SJSA1 (cell line): Measurements from ENCODE around the gene STUB1. TPM values are rescaled to one million over a fixed set of nuclear protein-coding genes. Genes with fewer than 3 reads are reported as not detected.

ENCODE experiments used
- DNase-seq, 2 experiments: peaks; one replicate each; pipeline ENCODE4 v3.0.0-alpha.2; 2015 to 2020; ENCODE audit warnings: low spot score in 2 of 2, low read depth in 1 of 2
- H3K27ac ChIP-seq: fragments of 250-450 bp; sonication (Bioruptor Pico); 2 replicates; pipeline ENCODE4 v1.5.1; 2020; ENCODE audit warnings: mild to moderate bottlenecking, moderate library complexity
- H3K27me3 ChIP-seq: fragments of 250-450 bp; sonication (Bioruptor Pico); replicated peaks from 2 replicates; pipeline ENCODE4 v1.5.1; 2020; ENCODE audit warnings: mild to moderate bottlenecking, moderate library complexity
- H3K36me3 ChIP-seq: fragments of 250-450 bp; sonication (Bioruptor Pico); 2 replicates; pipeline ENCODE4 v1.5.1; 2020; ENCODE audit warnings: mild to moderate bottlenecking
- H3K4me1 ChIP-seq: fragments of 250-450 bp; sonication (Bioruptor Pico); replicated peaks from 2 replicates; pipeline ENCODE4 v1.6.1; 2021; ENCODE audit warnings: mild to moderate bottlenecking
- H3K4me3 ChIP-seq: fragments of 250-450 bp; sonication (Bioruptor Pico); 2 replicates; pipeline ENCODE4 v1.5.1; 2020; ENCODE audit warnings: mild to moderate bottlenecking
- H3K9me3 ChIP-seq: fragments of 250-450 bp; sonication (Bioruptor Pico); replicated peaks from 2 replicates; pipeline ENCODE4 v1.5.1; 2020; ENCODE audit warnings: mild to moderate bottlenecking
- total RNA-seq: library from RNA; depleted of rRNA; stranded (reverse); fragments of >200 nt; shearing (Covaris generic); gene quantifications from 2 replicates; pipeline ENCODE4 v1.2.3, GENCODE V29; 2014

Gene STUB1
- total RNA-seq, 1 experiment from 2014 or later: 150 TPM

- H3K4me3 ChIP-seq: peak within 1 kb of the TSS; percentile 81
- peaks cover 25% of the 10 kb centered on the region for H3K4me1 ChIP-seq
- peak within 1 kb of the TSS; percentile 75 for H3K27ac ChIP-seq
- DNase-seq: peak; percentile 85 to 92
- peaks cover 37% of the 10 kb centered on the region for H3K36me3 ChIP-seq
- no peaks in the 10 kb centered on the region for H3K9me3 ChIP-seq
- H3K27me3 ChIP-seq: peaks cover 4% of the 10 kb centered on the region
These were observed 31.2 kb upstream of the STUB1 start, which contains the start of gene WDR90 for GRCh38 chr16:648781-649589. WDR90 (plus strand) TSS chr16:649365; CDS start chr16:649417, 52 bp downstream.

GRCh38 chr16:649631-650030 is 30.6 kb upstream of the STUB1 start:
- H3K9me3 ChIP-seq: no peaks in the 10 kb centered on the region
- H3K27me3 ChIP-seq: peaks cover 4% of the 10 kb centered on the region
- no peak for DNase-seq
- H3K36me3 ChIP-seq: peaks cover 38% of the 10 kb centered on the region
- H3K4me3 ChIP-seq: peak overlapping the region; percentile 81
- H3K27ac ChIP-seq: peak overlapping the region; percentile 75
- peaks cover 25% of the 10 kb centered on the region for H3K4me1 ChIP-seq

GRCh38 chr16:651844-652243 is 28.4 kb upstream of the STUB1 start:
- DNase-seq: no peak
- H3K9me3 ChIP-seq: no peaks in the 10 kb centered on the region
- peaks cover 25% of the 10 kb centered on the region for H3K4me1 ChIP-seq
- H3K36me3 ChIP-seq: peaks cover 57% of the 10 kb centered on the region
- H3K27me3 ChIP-seq: no peaks in the 10 kb centered on the region
- no peak overlapping the region for H3K4me3 ChIP-seq
- no peak overlapping the region for H3K27ac ChIP-seq

- H3K27me3 ChIP-seq: no peaks in the 10 kb centered on the region
- H3K9me3 ChIP-seq: no peaks in the 10 kb centered on the region
- peaks cover 25% of the 10 kb centered on the region for H3K4me1 ChIP-seq
- peaks cover 66% of the 10 kb centered on the region for H3K36me3 ChIP-seq
- no peak overlapping the region for H3K4me3 ChIP-seq
- no peak overlapping the region for H3K27ac ChIP-seq
- no peak for DNase-seq
These were observed 27.5 kb upstream of the STUB1 start for GRCh38 chr16:652454-653305.

- H3K27me3 ChIP-seq: no peaks in the 10 kb centered on the region
- peaks cover 12% of the 10 kb centered on the region for H3K4me1 ChIP-seq
- no peaks in the 10 kb centered on the region for H3K9me3 ChIP-seq
- no peak overlapping the region for H3K27ac ChIP-seq
- no peak for DNase-seq
- no peak overlapping the region for H3K4me3 ChIP-seq
- H3K36me3 ChIP-seq: peaks cover 73% of the 10 kb centered on the region
These were observed 26.2 kb upstream of the STUB1 start for GRCh38 chr16:654034-654433.

GRCh38 chr16:657487-657886 is 22.7 kb upstream of the STUB1 start:
- Histone ChIP-seq H3K27me3 (no peaks in the 10 kb centered on the region), H3K36me3 (peaks cover 70% of the 10 kb centered on the region), H3K4me1 (no peaks in the 10 kb centered on the region), H3K4me3 (no peak overlapping the region), H3K9me3 (no peaks in the 10 kb centered on the region), H3K27ac (no peak overlapping the region)
- DNase-seq: no peak

- Histone ChIP-seq H3K4me3 (no peak overlapping the region), H3K27ac (no peak overlapping the region), H3K4me1 (no peaks in the 10 kb centered on the region), H3K36me3 (peaks cover 59% of the 10 kb centered on the region), H3K27me3 (no peaks in the 10 kb centered on the region), H3K9me3 (no peaks in the 10 kb centered on the region)
- DNase-seq: no peak
These were observed 21.3 kb upstream of the STUB1 start for GRCh38 chr16:658679-659571.

- no peak overlapping the region for H3K27ac ChIP-seq
- no peaks in the 10 kb centered on the region for H3K4me1 ChIP-seq
These were observed 20.6 kb upstream of the STUB1 start for GRCh38 chr16:659618-660017.

GRCh38 chr16:660132-660458 is 20.1 kb upstream of the STUB1 start:
- H3K4me3 ChIP-seq: no peak overlapping the region
- no peak for DNase-seq
- H3K9me3 ChIP-seq: no peaks in the 10 kb centered on the region
- H3K4me1 ChIP-seq: no peaks in the 10 kb centered on the region
- no peak overlapping the region for H3K27ac ChIP-seq
- peaks cover 53% of the 10 kb centered on the region for H3K36me3 ChIP-seq
- no peaks in the 10 kb centered on the region for H3K27me3 ChIP-seq

More at GRCh38 chr16:659618-660017, 20.6 kb upstream of the STUB1 start:
- H3K4me3 ChIP-seq: no peak overlapping the region
- H3K36me3 ChIP-seq: peaks cover 58% of the 10 kb centered on the region
- no peak for DNase-seq
- no peaks in the 10 kb centered on the region for H3K9me3 ChIP-seq
- H3K27me3 ChIP-seq: no peaks in the 10 kb centered on the region

- no peaks in the 10 kb centered on the region for H3K27me3 ChIP-seq
- H3K27ac ChIP-seq: no peak overlapping the region
- peaks cover 48% of the 10 kb centered on the region for H3K36me3 ChIP-seq
- H3K4me1 ChIP-seq: no peaks in the 10 kb centered on the region
- no peaks in the 10 kb centered on the region for H3K9me3 ChIP-seq
- no peak for DNase-seq
- H3K4me3 ChIP-seq: no peak overlapping the region
These were observed 19.6 kb upstream of the STUB1 start for GRCh38 chr16:660459-661183.

- Histone ChIP-seq H3K27ac (no peak overlapping the region), H3K9me3 (no peaks in the 10 kb centered on the region), H3K36me3 (peaks cover 44% of the 10 kb centered on the region), H3K4me1 (no peaks in the 10 kb centered on the region), H3K27me3 (no peaks in the 10 kb centered on the region), H3K4me3 (no peak overlapping the region)
- no peak for DNase-seq
These were observed 18.9 kb upstream of the STUB1 start for GRCh38 chr16:661184-661821.

GRCh38 chr16:662095-662494 is 18.1 kb upstream of the STUB1 start:
- H3K4me3 ChIP-seq: no peak overlapping the region
- peaks cover 39% of the 10 kb centered on the region for H3K36me3 ChIP-seq
- H3K27ac ChIP-seq: no peak overlapping the region
- no peaks in the 10 kb centered on the region for H3K9me3 ChIP-seq
- no peaks in the 10 kb centered on the region for H3K27me3 ChIP-seq
- H3K4me1 ChIP-seq: no peaks in the 10 kb centered on the region
- no peak for DNase-seq
